SK-N-MC (cell line): ENCODE results near the gene COX17.

Experiments
- EZH2 ChIP-seq: fragments of 200-600 bp; sonication (generic); IDR thresholded peaks from one replicate; pipeline ENCODE4 v1.6.1; 2017; ENCODE audit warnings: antibody characterized with exemption
- POLR2AphosphoS5 ChIP-seq: IDR thresholded peaks from 2 replicates; pipeline ENCODE4 v1.6.1; 2012; ENCODE audit warnings: mild to moderate bottlenecking, low read depth, low read length, borderline replicate concordance

- TF ChIP-seq POLR2AphosphoS5 (no peak), EZH2 (no peak)
Observed at GRCh38 chr3:119700920-119701734, 23.9 kb upstream of the COX17 start.
